Upper lobe of left lung (tissue), 6 donors: ENCODE results near the gene EGLN1. TPM values are rescaled to one million over a fixed set of nuclear protein-coding genes. Genes with fewer than 3 reads are reported as not detected.

ENCODE experiments used
- ATAC-seq, 2 donors: fragments of 200-7000 bp; cut with Tn5 transposase; one replicate each; pipeline ENCODE4 v1.9.1; 2022; ENCODE audit warnings: mild to moderate bottlenecking in 2 of 2, moderate library complexity in 2 of 2; ENCODE audit not compliant: low FRiP score in 2 of 2
- DNase-seq, 2 donors: peaks; one replicate each; pipeline ENCODE4 v3.0.0-alpha.2; 2019 to 2020
- H3K27ac ChIP-seq, 4 donors: fragments of 200-600 bp; sonication (generic); one replicate each; pipeline ENCODE4 v1.5.1; 2016 to 2019
- H3K27me3 ChIP-seq, 4 donors: fragments of 200-600 bp; sonication (generic); one replicate each; pipeline ENCODE4 v1.5.1; 2017 to 2019
- H3K36me3 ChIP-seq, 4 donors: fragments of 200-600 bp; sonication (generic); one replicate each; pipeline ENCODE4 v1.5.1; 2016 to 2019
- H3K4me1 ChIP-seq, 4 donors: fragments of 200-600 bp; sonication (generic); one replicate each; pipeline ENCODE4 v1.5.1; 2018 to 2019
- H3K4me3 ChIP-seq, 4 donors: fragments of 200-600 bp; sonication (generic); one replicate each; pipeline ENCODE4 v1.5.1; 2017 to 2019; ENCODE audit warnings: mild to moderate bottlenecking in 2 of 4, moderate library complexity in 1 of 4
- H3K9me3 ChIP-seq, 4 donors: fragments of 200-600 bp; sonication (generic); one replicate each; pipeline ENCODE4 v1.5.1; 2018 to 2019
- CTCF ChIP-seq, 6 experiments: fragments of 450-650 bp in 4 of 6; fragments of 200-600 bp in 2 of 6; sonication (generic) in 2 of 6; IDR thresholded peaks; one replicate each; pipeline ENCODE4 v1.5.1; 2016 to 2019; ENCODE audit warnings: antibody characterized with exemption in 6 of 6
- EP300 ChIP-seq, 4 donors: sonication (generic); formaldehyde crosslinking; IDR thresholded peaks; one replicate each; pipeline ENCODE4 v1.5.1; 2017; ENCODE audit warnings: antibody characterized with exemption in 4 of 4, control low read depth in 2 of 4
- POLR2A ChIP-seq, 4 donors: fragments of 450-650 bp; IDR thresholded peaks; one replicate each; pipeline ENCODE4 v1.5.1; 2016 to 2017; ENCODE audit warnings: antibody characterized with exemption in 4 of 4, mild to moderate bottlenecking in 2 of 4
- POLR2AphosphoS5 ChIP-seq, 2 donors: sonication (generic); formaldehyde crosslinking; IDR thresholded peaks; one replicate each; pipeline ENCODE4 v1.5.1; 2017; ENCODE audit warnings: antibody characterized with exemption in 2 of 2
- WGBS, 2 donors: methylation state at CpG; one replicate each; pipeline ENCODE4 v1.1.5; 2017 to 2018; 5-methylcytosine and 5-hydroxymethylcytosine counted together
- total RNA-seq, 6 donors: library from RNA; depleted of rRNA in 4 of 6; stranded (reverse); fragments of >200 nt in 4 of 6; gene quantifications; one replicate each; pipeline versions ENCODE4 v1.1.0 to v1.2.1, GENCODE V29; 2016 to 2021
- donor health status: DM: no; HTN: no; CAD: no; lungs with moderate emphysema.
- donor health status: DM: no; HTN: yes; CAD: no; lungs with severe emphysema.

Gene EGLN1
- total RNA-seq, 6 donors from 2014 or later, result 19.9 to 30.4 (median 22.8) TPM

- no peak for ATAC-seq
- no peak for DNase-seq
- H3K27me3 ChIP-seq, result no peaks in the 10 kb centered on the region
- no peaks in the 10 kb centered on the region for H3K9me3 ChIP-seq
- peaks cover 0 to 13% (median 6%) of the 10 kb centered on the region in 4 donors for H3K4me1 ChIP-seq
- TF ChIP-seq POLR2A (IDR thresholded peaks at IDR 0.05) (no peak), EP300 (IDR thresholded peaks at IDR 0.05) (no peak), POLR2AphosphoS5 (IDR thresholded peaks at IDR 0.05) (no peak), CTCF (IDR thresholded peaks at IDR 0.05) (no peak)
- no peaks in the 10 kb centered on the region for H3K36me3 ChIP-seq
- no peak overlapping the region for H3K4me3 ChIP-seq
- WGBS, 2 donors, result 89 to 94% methylated on average over 5 of the region's 5 CpGs
- no peak overlapping the region for H3K27ac ChIP-seq
These were observed 34.1 kb downstream of the EGLN1 start for GRCh38 chr1:231387770-231388669.

GRCh38 chr1:231386466-231386865 is 35.6 kb downstream of the EGLN1 start:
- Histone ChIP-seq H3K9me3 (no peaks in the 10 kb centered on the region), H3K27ac (no peak overlapping the region), H3K36me3 (no peaks in the 10 kb centered on the region), H3K4me3 (no peak overlapping the region), H3K27me3 (no peaks in the 10 kb centered on the region), H3K4me1 (peaks cover 0 to 15% (median 10%) of the 10 kb centered on the region in 4 donors)
- no peak for TF ChIP-seq POLR2AphosphoS5 (IDR thresholded peaks at IDR 0.05)
- TF ChIP-seq CTCF (IDR thresholded peaks at IDR 0.05), result no peak
- no peak for TF ChIP-seq EP300 (IDR thresholded peaks at IDR 0.05)
- no peak for TF ChIP-seq POLR2A (IDR thresholded peaks at IDR 0.05)
- no peak for DNase-seq
- ATAC-seq, result no peak

- Histone ChIP-seq H3K27ac (no peak overlapping the region), H3K36me3 (no peaks in the 10 kb centered on the region), H3K9me3 (no peaks in the 10 kb centered on the region), H3K27me3 (no peaks in the 10 kb centered on the region), H3K4me3 (no peak overlapping the region), H3K4me1 (peaks cover 0 to 15% (median 10%) of the 10 kb centered on the region in 4 donors)
- TF ChIP-seq EP300 (IDR thresholded peaks at IDR 0.05), result no peak
- no peak for TF ChIP-seq POLR2AphosphoS5 (IDR thresholded peaks at IDR 0.05)
- TF ChIP-seq CTCF (IDR thresholded peaks at IDR 0.05), result no peak
- WGBS, 2 donors, result 70 to 83% methylated on average over 2 of the region's 2 CpGs
- ATAC-seq (peak in 1 of 2 donors; percentile 36), DNase-seq (no peak)
These were observed 36.7 kb downstream of the EGLN1 start for GRCh38 chr1:231385416-231385748.

- WGBS, 2 donors, result 96 to 97% methylated on average over 6 of the region's 6 CpGs
- ATAC-seq (no peak), DNase-seq (no peak)
- H3K36me3 ChIP-seq, result no peaks in the 10 kb centered on the region
- H3K27me3 ChIP-seq, result no peaks in the 10 kb centered on the region
- TF ChIP-seq POLR2A (IDR thresholded peaks at IDR 0.05), result no peak
- TF ChIP-seq CTCF (IDR thresholded peaks at IDR 0.05), result no peak
- TF ChIP-seq EP300 (IDR thresholded peaks at IDR 0.05), result no peak
- TF ChIP-seq POLR2AphosphoS5 (IDR thresholded peaks at IDR 0.05), result no peak
- peaks cover 0 to 15% (median 10%) of the 10 kb centered on the region in 4 donors for H3K4me1 ChIP-seq
- no peak overlapping the region for H3K4me3 ChIP-seq
- H3K9me3 ChIP-seq, result no peaks in the 10 kb centered on the region
- H3K27ac ChIP-seq, result no peak overlapping the region
These were observed 37.2 kb downstream of the EGLN1 start for GRCh38 chr1:231384696-231385415.
